IMR-90 (cell line): Measurements from ENCODE around the gene MAP7D1. TPM values are rescaled to one million over a fixed set of nuclear protein-coding genes. Genes with fewer than 3 reads are reported as not detected.

Source experiments
- ATAC-seq: fragments of 200-7000 bp; cut with Tn5 transposase; 2 replicates; pipeline ENCODE4 v1.9.1; 2020; ENCODE audit warnings: low read depth, mild to moderate bottlenecking, moderate library complexity
- BruUV-seq: library from RNA; stranded (reverse); fragments of 400-500 nt; replicated peaks from 2 replicates; lab custom pipeline; 2021; lab: Mats Ljungman, UMichigan
- CTCF ChIA-PET: fragments of 300-600 bp; formaldehyde crosslinking; extraction: SDS; loops from one replicate; lab custom pipeline; 2021; ENCODE audit warnings: antibody characterized with exemption; lab: Yijun Ruan, JAX
- POLR2A ChIA-PET: fragments of 300-600 bp; sonication (Branson Sonifier 250); formaldehyde crosslinking; loops from one replicate; lab custom pipeline; 2022; ENCODE audit warnings: antibody characterized with exemption; ENCODE audit not compliant: unreplicated experiment; lab: Charles Lee
- DNase-seq: peaks from one replicate; pipeline ENCODE4 v3.0.0; 2013
- H2AFZ ChIP-seq: replicated peaks from 2 replicates; pipeline ENCODE3; 2013; ENCODE audit warnings: low read length, mild to moderate bottlenecking; ENCODE audit not compliant: poor library complexity
- H2AK5ac ChIP-seq: 2 replicates; pipeline ENCODE4 v1.6.1; 2013; ENCODE audit warnings: low read depth, low read length, inconsistent platforms
- H2AK9ac ChIP-seq: replicated peaks from 2 replicates; pipeline ENCODE3; 2013; ENCODE audit warnings: mild to moderate bottlenecking, low read depth, low read length, moderate library complexity; ENCODE audit not compliant: poor library complexity
- H2BK120ac ChIP-seq: 2 replicates; pipeline ENCODE4 v1.6.1; 2013; ENCODE audit warnings: low read depth, low read length, inconsistent platforms
- H2BK15ac ChIP-seq: 3 replicates; pipeline ENCODE4 v1.6.1; 2013; ENCODE audit warnings: low read depth, low read length, inconsistent platforms
- H2BK20ac ChIP-seq: 2 replicates; pipeline ENCODE4 v1.6.1; 2013; ENCODE audit warnings: low read depth, mild to moderate bottlenecking, inconsistent platforms, low read length, moderate library complexity
- H2BK5ac ChIP-seq: 2 replicates; pipeline ENCODE4 v1.6.1; 2013; ENCODE audit warnings: mild to moderate bottlenecking, low read depth, low read length, inconsistent platforms; ENCODE audit not compliant: poor library complexity, severe bottlenecking
- H3K14ac ChIP-seq: replicated peaks from 2 replicates; pipeline ENCODE4 v1.6.1; 2013; ENCODE audit warnings: low read depth, low read length, inconsistent platforms
- H3K18ac ChIP-seq: 2 replicates; pipeline ENCODE4 v1.6.1; 2013; ENCODE audit warnings: low read depth, low read length, control low read depth
- H3K23ac ChIP-seq: 2 replicates; pipeline ENCODE4 v1.6.1; 2013; ENCODE audit warnings: low read depth, low read length, inconsistent platforms
- H3K27ac ChIP-seq: 2 replicates; pipeline ENCODE4 v1.5.1; 2013; ENCODE audit warnings: mild to moderate bottlenecking, control low read depth, low read length; ENCODE audit not compliant: insufficient read depth
- H3K27me3 ChIP-seq: 2 replicates; pipeline ENCODE4 v1.6.1; 2013; ENCODE audit warnings: low read length; ENCODE audit not compliant: control insufficient read depth, insufficient read depth
- H3K36me3 ChIP-seq: 2 replicates; pipeline ENCODE4 v1.6.1; 2013; ENCODE audit warnings: low read length, mixed read lengths; ENCODE audit not compliant: control insufficient read depth, insufficient read depth
- H3K4ac ChIP-seq: 2 replicates; pipeline ENCODE4 v1.6.1; 2013; ENCODE audit warnings: low read depth, low read length, inconsistent platforms
- H3K4me1 ChIP-seq: 2 replicates; pipeline ENCODE4 v1.6.1; 2013; ENCODE audit warnings: low read length, mixed read lengths; ENCODE audit not compliant: control insufficient read depth, insufficient read depth
- H3K4me2 ChIP-seq: 2 replicates; pipeline ENCODE4 v1.6.1; 2013; ENCODE audit warnings: low read depth, mild to moderate bottlenecking, control low read depth, low read length, moderate library complexity
- H3K4me3 ChIP-seq: 2 replicates; pipeline ENCODE4 v1.5.1; 2013; ENCODE audit warnings: low read depth, mild to moderate bottlenecking, control low read depth, low read length, moderate library complexity; ENCODE audit not compliant: insufficient read depth
- H3K56ac ChIP-seq: 2 replicates; pipeline ENCODE4 v1.6.1; 2013; ENCODE audit warnings: low read length, inconsistent platforms; ENCODE audit not compliant: insufficient read depth; ENCODE audit errors: extremely low read depth
- H3K79me1 ChIP-seq, 2 experiments: 2 replicates each; pipeline ENCODE4 v1.6.1; 2013; ENCODE audit warnings: low read length in 2 of 2, inconsistent platforms in 1 of 2, low read depth in 1 of 2
- H3K9ac ChIP-seq: 2 replicates; pipeline ENCODE4 v1.6.1; 2013; ENCODE audit warnings: low read depth, low read length, control low read depth
- H3K9me1 ChIP-seq: 2 replicates; pipeline ENCODE4 v1.6.1; 2013; ENCODE audit warnings: low read length, inconsistent platforms; ENCODE audit not compliant: insufficient read depth
- H3K9me3 ChIP-seq: 2 replicates; pipeline ENCODE4 v1.6.1; 2013; ENCODE audit warnings: low read length; ENCODE audit not compliant: control insufficient read depth, insufficient read depth
- H4K20me1 ChIP-seq: 2 replicates; pipeline ENCODE4 v1.6.1; 2013; ENCODE audit warnings: low read length, inconsistent platforms; ENCODE audit not compliant: insufficient read depth
- H4K5ac ChIP-seq: 2 replicates; pipeline ENCODE4 v1.6.1; 2013; ENCODE audit warnings: mild to moderate bottlenecking, low read depth, low read length, control low read depth
- H4K8ac ChIP-seq, 2 experiments: 2 replicates each; pipeline ENCODE4 v1.6.1; 2013; ENCODE audit warnings: low read depth in 2 of 2, low read length in 2 of 2, control low read depth in 1 of 2, inconsistent platforms in 1 of 2
- H4K91ac ChIP-seq: 2 replicates; pipeline ENCODE4 v1.6.1; 2013; ENCODE audit warnings: low read depth, low read length, inconsistent platforms; ENCODE audit not compliant: insufficient read depth
- CHD1 ChIP-seq: IDR thresholded peaks from 2 replicates; pipeline ENCODE4 v1.6.1; 2012; ENCODE audit warnings: low read depth, low read length, improper control_type of control experiment
- MAZ ChIP-seq: IDR thresholded peaks from 2 replicates; pipeline ENCODE4 v1.6.1; 2012; ENCODE audit warnings: low read depth, mild to moderate bottlenecking, low read length, improper control_type of control experiment, moderate library complexity, borderline replicate concordance
- POLR2A ChIP-seq: IDR thresholded peaks from 2 replicates; pipeline ENCODE4 v1.6.1; 2012; ENCODE audit warnings: mild to moderate bottlenecking, low read depth, low read length
- RAD21 ChIP-seq: IDR thresholded peaks from 2 replicates; pipeline ENCODE4 v1.6.1; 2012; ENCODE audit warnings: low read length, improper control_type of control experiment
- SMC3 ChIP-seq: fragments of 150-350 bp; IDR thresholded peaks from 2 replicates; pipeline ENCODE4 v1.6.1; 2016; ENCODE audit warnings: low read depth, mild to moderate bottlenecking, antibody characterized with exemption, low read length, moderate library complexity
- WGBS, 2 experiments: methylation state at CpG; one replicate each; pipeline versions ENCODE4 v1.1.5 to v1.1.7; 2013; ENCODE audit warnings: missing lambda C conversion rate in 2 of 2; ENCODE audit not compliant: insufficient read length in 1 of 2; ENCODE audit errors: extremely low coverage in 2 of 2; 5-methylcytosine and 5-hydroxymethylcytosine counted together
- dilution Hi-C: fragments of 300-500 bp; cut with HindIII; formaldehyde crosslinking; loops from one replicate; pipeline ENCODE4 v1.14.3; 2018; ENCODE audit warnings: low sequenced_read_pairs; ENCODE audit not compliant: unreplicated experiment
- in situ Hi-C: fragments of 300-500 bp; cut with MboI; formaldehyde crosslinking; loops from 3 replicates; pipeline ENCODE4 v1.14.3; 2019; ENCODE audit warnings: low sequenced_read_pairs, inconsistent platforms, mixed read lengths
- intact Hi-C: fragments of 100-400 bp; cut with micrococcal nuclease; formaldehyde crosslinking; loops from 2 replicates; pipeline ENCODE4 v1.10.0; 2022
- polyA plus RNA-seq, 3 experiments: library from polyadenylated mRNA; depleted of rRNA; stranded (reverse); fragments of >200 nt; gene quantifications; 2 replicates each; pipeline ENCODE4 v1.2.3, GENCODE V29; 2012; ENCODE audit warnings: low replicate concordance in 1 of 3
- total RNA-seq: library from RNA; depleted of rRNA; stranded (reverse); fragments of >200 nt; gene quantifications from 2 replicates; pipeline ENCODE4 v1.2.3, GENCODE V29; 2012
- TF ChIP-seq, protein P1 (sequence below): fragments of 150-350 bp; IDR thresholded peaks from 2 replicates; pipeline ENCODE4 v1.6.1; 2016; ENCODE audit warnings: low read depth, mild to moderate bottlenecking, low read length, moderate library complexity, borderline replicate concordance

The MAP7D1 gene
- total and polyA plus RNA-seq, 2 of the 4 experiments (the other 2 are of a cell fraction), result 32.3 to 81.9 TPM

DNA sequence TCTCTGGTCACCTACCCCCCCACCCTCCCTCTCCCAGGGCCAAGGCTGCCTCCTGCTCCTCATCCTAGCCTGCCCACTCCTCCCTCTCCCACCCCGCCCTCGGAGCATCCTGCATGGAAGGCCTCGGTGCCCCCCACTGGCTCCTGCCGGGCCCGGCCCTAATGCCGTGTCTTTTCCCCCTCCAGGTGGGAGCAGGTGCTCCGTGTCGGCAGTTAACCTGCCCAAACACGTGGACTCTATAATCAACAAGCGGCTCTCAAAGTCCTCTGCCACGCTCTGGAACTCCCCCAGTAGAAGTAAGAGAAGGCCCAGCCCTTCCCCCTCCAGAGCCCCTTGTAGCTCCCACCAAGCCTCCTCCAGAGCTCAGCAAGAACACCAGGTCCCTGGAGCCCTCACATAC is 18.8 kb downstream of the MAP7D1 start:
- Histone ChIP-seq H3K23ac (no peak overlapping the region), H3K9me1 (peaks cover 9% of the 10 kb centered on the region), H3K56ac (no peak overlapping the region), H3K4me1 (peaks cover 6% of the 10 kb centered on the region), H2BK120ac (no peak overlapping the region), H2BK15ac (no peak overlapping the region), H4K5ac (no peak overlapping the region), H3K4me2 (no peak overlapping the region), H3K27ac (no peak overlapping the region), H2BK5ac (no peak overlapping the region), H3K4me3 (no peak overlapping the region), H3K79me1 (peaks cover 50 to 78% of the 10 kb centered on the region in 2 experiments), H4K91ac (no peak overlapping the region), H3K9me3 (no peaks in the 10 kb centered on the region), H2AK9ac (peak overlapping the region; percentile 57), H3K27me3 (no peaks in the 10 kb centered on the region), H3K18ac (no peak overlapping the region), H3K9ac (no peak overlapping the region), H2AFZ (no peak overlapping the region), H3K14ac (no peak overlapping the region), H3K4ac (no peak overlapping the region), H3K36me3 (peaks cover 86% of the 10 kb centered on the region), H4K20me1 (peaks cover 71% of the 10 kb centered on the region), H4K8ac (no peak overlapping the region), H2AK5ac (no peak overlapping the region), H2BK20ac (no peak overlapping the region)
- dilution Hi-C loops, result no loop called here
- TF ChIP-seq POLR2A (no peak), SMC3 (no peak), CHD1 (no peak), MAZ (no peak), RAD21 (no peak)
- TF ChIP-seq, protein P1, sequence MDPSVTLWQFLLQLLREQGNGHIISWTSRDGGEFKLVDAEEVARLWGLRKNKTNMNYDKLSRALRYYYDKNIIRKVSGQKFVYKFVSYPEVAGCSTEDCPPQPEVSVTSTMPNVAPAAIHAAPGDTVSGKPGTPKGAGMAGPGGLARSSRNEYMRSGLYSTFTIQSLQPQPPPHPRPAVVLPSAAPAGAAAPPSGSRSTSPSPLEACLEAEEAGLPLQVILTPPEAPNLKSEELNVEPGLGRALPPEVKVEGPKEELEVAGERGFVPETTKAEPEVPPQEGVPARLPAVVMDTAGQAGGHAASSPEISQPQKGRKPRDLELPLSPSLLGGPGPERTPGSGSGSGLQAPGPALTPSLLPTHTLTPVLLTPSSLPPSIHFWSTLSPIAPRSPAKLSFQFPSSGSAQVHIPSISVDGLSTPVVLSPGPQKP, result no peak
- no peak for ATAC-seq
- in situ Hi-C loops, result no loop called here
- ChIA-PET POLR2A (no interaction called here), CTCF (no interaction called here)
- WGBS, 2 experiments, result 60% methylated on average over 1 of the region's 11 CpGs; no CpG with 5 or more reads in 1 of the 2 experiments
- no peak for DNase-seq
- no TSS peak for BruUV-seq
- intact Hi-C loops, result no loop called here
